ENCODE measurements around the gene RNF144A.

The RNF144A gene

DNA sequence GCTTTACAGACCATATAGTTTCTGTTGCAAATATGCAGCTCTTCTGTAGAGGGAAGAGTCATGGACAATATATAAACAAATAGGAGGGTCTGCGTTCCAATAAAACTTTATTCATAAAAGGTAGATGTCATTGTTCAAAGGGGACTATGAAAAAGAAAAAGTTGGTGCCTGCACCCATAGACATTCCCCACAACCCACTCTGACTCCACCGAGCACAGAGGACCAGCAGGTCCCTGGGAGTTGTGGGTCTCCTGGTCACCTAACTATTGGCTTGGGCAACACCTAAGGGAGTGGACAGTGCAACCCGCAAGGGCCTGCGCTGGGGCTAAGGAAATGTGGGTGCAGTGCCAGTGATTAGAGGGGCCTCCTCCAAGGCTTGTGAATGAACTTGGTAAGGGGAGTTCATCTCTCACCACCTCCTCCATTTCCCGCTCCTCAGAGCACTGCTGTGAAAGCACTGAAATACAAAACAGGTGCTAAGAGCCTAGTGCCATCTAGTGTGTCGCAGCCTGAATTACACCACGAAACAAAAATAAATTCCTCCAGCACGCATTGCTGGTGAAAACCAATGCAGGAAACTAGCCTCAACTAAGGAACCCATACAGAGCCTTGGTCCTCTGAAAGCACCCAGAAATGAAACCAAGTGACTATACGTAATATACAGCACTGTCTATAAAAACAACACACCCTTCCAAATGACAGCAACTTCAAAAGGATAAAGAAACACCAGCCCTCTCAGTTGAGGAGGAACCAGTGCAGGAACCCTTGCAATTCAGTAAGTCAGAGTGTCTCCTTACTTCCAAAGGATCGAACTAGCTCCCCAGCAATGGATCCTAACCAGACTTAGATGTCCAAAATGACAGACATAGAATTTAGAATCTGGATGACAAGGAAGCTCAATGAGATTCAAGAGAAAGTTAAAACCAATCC is 166.6 kb downstream of the RNF144A start:
- H3K27me3 ChIP-seq (ENCODE audit: insufficient read depth, low read length): no peaks in the 10 kb centered on the region
- H3K4me1 ChIP-seq (ENCODE audit: insufficient read depth, low read length): no peaks in the 10 kb centered on the region
- H2AFZ ChIP-seq (ENCODE audit: low read depth, low read length): no peak overlapping the region
- no peaks in the 10 kb centered on the region for H3K36me3 ChIP-seq (ENCODE audit: insufficient read depth, low read length)
- no peaks in the 10 kb centered on the region for H3K9me3 ChIP-seq (ENCODE audit: low read length)
- H3K4me3 ChIP-seq (ENCODE audit: low read length): no peak overlapping the region

DNA sequence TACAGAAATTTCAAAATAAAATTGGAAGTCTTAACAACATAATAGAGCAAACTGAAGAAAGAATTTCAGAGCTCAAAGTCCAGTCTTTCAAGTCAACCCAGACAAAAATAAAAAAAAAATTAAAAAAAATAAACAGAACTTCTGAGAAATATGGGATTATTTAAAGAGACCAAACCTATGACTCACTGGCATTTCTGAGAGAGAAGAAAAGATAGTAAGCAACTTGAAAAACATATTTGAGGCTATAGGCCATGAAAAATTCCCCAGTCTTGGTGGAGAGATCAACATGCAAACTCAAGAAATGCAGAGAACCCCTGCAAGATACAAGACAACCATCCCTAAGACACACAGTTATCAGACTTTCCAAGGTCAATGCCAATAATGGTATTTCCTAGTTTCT is 167.4 kb downstream of the RNF144A start:
- no peak overlapping the region for H2AFZ ChIP-seq (ENCODE audit: low read depth, low read length)
- no peak overlapping the region for H3K4me3 ChIP-seq (ENCODE audit: low read length)
- H3K9me3 ChIP-seq (ENCODE audit: low read length): no peaks in the 10 kb centered on the region
- no peaks in the 10 kb centered on the region for H3K27me3 ChIP-seq (ENCODE audit: insufficient read depth, low read length)
- H3K36me3 ChIP-seq (ENCODE audit: insufficient read depth, low read length): no peaks in the 10 kb centered on the region
- H3K4me1 ChIP-seq (ENCODE audit: insufficient read depth, low read length): no peaks in the 10 kb centered on the region

DNA sequence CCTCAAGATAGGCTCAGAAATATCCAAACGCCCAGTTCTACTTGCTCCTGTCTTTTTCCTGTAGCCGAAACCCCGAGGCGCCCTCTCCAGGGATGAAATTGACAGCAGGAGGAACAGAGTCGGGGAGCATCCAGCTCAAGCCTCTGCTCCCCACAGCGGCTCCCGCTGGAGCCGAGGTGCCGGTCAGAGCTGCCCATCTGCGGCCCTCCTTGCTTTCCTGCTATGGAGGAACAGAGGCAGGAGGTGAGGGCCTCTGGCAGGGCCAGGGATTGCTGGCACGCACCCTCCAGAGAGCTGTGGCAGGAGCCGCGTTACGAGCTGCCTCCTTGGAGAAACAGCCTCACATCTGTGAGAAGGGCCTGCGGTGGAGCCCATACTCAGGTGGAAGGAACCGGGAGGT is 172.1 kb downstream of the RNF144A start:
- H3K27me3 ChIP-seq (ENCODE audit: insufficient read depth, low read length): no peaks in the 10 kb centered on the region
- no peak overlapping the region for H3K4me3 ChIP-seq (ENCODE audit: low read length)
- H3K9me3 ChIP-seq (ENCODE audit: low read length): no peaks in the 10 kb centered on the region
- no peaks in the 10 kb centered on the region for H3K4me1 ChIP-seq (ENCODE audit: insufficient read depth, low read length)
- no peaks in the 10 kb centered on the region for H3K36me3 ChIP-seq (ENCODE audit: insufficient read depth, low read length)
- no peak overlapping the region for H2AFZ ChIP-seq (ENCODE audit: low read depth, low read length)

DNA sequence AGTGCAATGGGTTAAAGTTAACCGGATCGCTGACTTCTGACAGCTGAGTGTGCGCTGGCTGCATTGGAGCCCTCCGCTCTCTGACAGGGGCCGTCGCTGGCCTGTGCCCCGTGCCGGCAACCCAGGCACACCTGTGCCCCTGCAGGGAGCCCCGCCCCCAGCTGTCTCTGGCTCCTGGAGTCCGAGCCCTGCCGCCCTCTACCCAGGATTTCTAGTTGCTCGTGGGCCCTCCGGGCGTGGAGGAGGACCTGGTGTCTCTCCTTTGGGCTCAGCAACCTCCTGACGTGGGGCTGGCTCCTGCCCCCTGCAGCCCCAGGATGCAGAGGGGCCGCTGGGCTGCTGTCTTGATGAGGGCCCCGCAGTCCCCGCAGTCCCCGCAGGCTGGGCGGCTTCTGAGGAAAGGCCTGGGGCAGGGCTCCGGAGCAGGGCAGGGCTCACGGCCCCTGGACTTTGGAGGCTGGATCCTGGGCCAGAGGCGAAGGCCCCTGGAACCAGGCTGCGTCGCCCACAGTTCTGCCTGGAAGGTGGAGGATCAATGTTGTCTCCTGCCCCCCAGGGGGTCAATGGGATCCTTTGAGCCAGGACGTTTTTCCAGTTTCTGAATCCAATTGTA is 172.8 kb downstream of the RNF144A start:
- H3K36me3 ChIP-seq (ENCODE audit: insufficient read depth, low read length): no peaks in the 10 kb centered on the region
- no peaks in the 10 kb centered on the region for H3K9me3 ChIP-seq (ENCODE audit: low read length)
- no peak overlapping the region for H2AFZ ChIP-seq (ENCODE audit: low read depth, low read length)
- H3K27me3 ChIP-seq (ENCODE audit: insufficient read depth, low read length): no peaks in the 10 kb centered on the region
- H3K4me3 ChIP-seq (ENCODE audit: low read length): no peak overlapping the region
- no peaks in the 10 kb centered on the region for H3K4me1 ChIP-seq (ENCODE audit: insufficient read depth, low read length)

DNA sequence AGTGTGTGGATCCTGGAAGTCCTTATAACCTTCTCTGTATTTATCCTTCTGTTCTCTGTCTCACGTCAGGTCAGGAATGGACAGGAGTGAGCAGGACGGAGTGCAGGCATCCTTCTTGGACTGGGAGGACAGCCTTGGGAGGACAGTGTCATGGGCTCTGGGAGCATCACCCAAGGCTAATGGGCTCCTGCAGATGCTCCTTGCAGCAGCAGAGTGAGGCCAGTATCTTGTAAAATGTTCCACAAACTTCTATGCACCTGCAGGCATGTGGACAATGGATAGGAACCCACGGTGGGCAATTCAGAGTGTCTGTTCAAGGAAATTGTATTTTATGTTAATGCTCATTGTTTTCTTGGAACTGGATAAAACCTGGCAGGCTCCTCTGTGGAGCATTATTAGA is 176.2 kb downstream of the RNF144A start:
- Histone ChIP-seq H3K9me3 (ENCODE audit: low read length) (no peaks in the 10 kb centered on the region), H3K27me3 (ENCODE audit: insufficient read depth, low read length) (no peaks in the 10 kb centered on the region), H2AFZ (ENCODE audit: low read depth, low read length) (no peak overlapping the region), H3K4me1 (ENCODE audit: insufficient read depth, low read length) (no peaks in the 10 kb centered on the region), H3K36me3 (ENCODE audit: insufficient read depth, low read length) (no peaks in the 10 kb centered on the region), H3K4me3 (ENCODE audit: low read length) (no peak overlapping the region)
